ENCODE data around the gene SEC24C. TPM values are rescaled to one million over a fixed set of nuclear protein-coding genes. Genes with fewer than 3 reads are reported as not detected.
"Not testable (repeated sequence)": the region's sequence is repeated elsewhere in the genome, so short reads cannot be mapped to it uniquely, and the experiment has no call there.

Gene SEC24C
- 10 to 100 TPM; 38.8 to 46.8 TPM for polyA plus RNA-seq

- peak within 1 kb of the TSS; percentile 66 to 85 for H3K4me3 ChIP-seq (ENCODE audit: low read depth in 1 of 2, low read length in 2 of 2)
- H3K36me3 ChIP-seq (ENCODE audit: control insufficient read depth in 2 of 2, insufficient read depth in 2 of 2, low read length in 1 of 2), result peaks cover 4 to 5% of the 10 kb centered on the region in 2 donors
- H3K4me1 ChIP-seq (ENCODE audit: control insufficient read depth in 2 of 2, insufficient read depth in 2 of 2, low read length in 1 of 2), result peaks cover 0 to 4% of the 10 kb centered on the region in 2 donors
- WGBS, 2 donors, result 0 to 1% methylated on average over 35 to 36 of the region's 36 CpGs
- no peaks in the 10 kb centered on the region for H3K27me3 ChIP-seq (ENCODE audit: control insufficient read depth in 1 of 2, insufficient read depth in 2 of 2, low read length in 2 of 2)
- H3K27ac ChIP-seq (ENCODE audit: low read depth in 2 of 2, low read length in 1 of 2), result peak within 1 kb of the TSS; percentile 86 to 97
- no peaks in the 10 kb centered on the region for H3K9me3 ChIP-seq (ENCODE audit: control insufficient read depth in 2 of 2, insufficient read depth in 1 of 2, low read depth in 1 of 2, low read length in 1 of 2)
These were observed at the start of gene SEC24C for GRCh38 chr10:73743905-73744663. SEC24C (plus strand) TSS chr10:73744372; CDS start chr10:73746833, 2,461 bp downstream.

- H3K9me3 ChIP-seq (ENCODE audit: control insufficient read depth in 2 of 2, insufficient read depth in 1 of 2, low read depth in 1 of 2, low read length in 1 of 2); H3K27me3 ChIP-seq (ENCODE audit: control insufficient read depth in 1 of 2, insufficient read depth in 2 of 2, low read length in 2 of 2); H3K4me1 ChIP-seq (ENCODE audit: control insufficient read depth in 2 of 2, insufficient read depth in 2 of 2, low read length in 1 of 2); H3K4me3 ChIP-seq (ENCODE audit: low read depth in 1 of 2, low read length in 2 of 2); H3K27ac ChIP-seq (ENCODE audit: low read depth in 2 of 2, low read length in 1 of 2); H3K36me3 ChIP-seq (ENCODE audit: control insufficient read depth in 2 of 2, insufficient read depth in 2 of 2, low read length in 1 of 2): not testable (repeated sequence)
These were observed 48.9 kb upstream of the SEC24C start for GRCh38 chr10:73695302-73695701.

- H3K4me3 ChIP-seq (ENCODE audit: low read depth in 1 of 2, low read length in 2 of 2); H3K4me1 ChIP-seq (ENCODE audit: control insufficient read depth in 2 of 2, insufficient read depth in 2 of 2, low read length in 1 of 2); H3K27me3 ChIP-seq (ENCODE audit: control insufficient read depth in 1 of 2, insufficient read depth in 2 of 2, low read length in 2 of 2); H3K9me3 ChIP-seq (ENCODE audit: control insufficient read depth in 2 of 2, insufficient read depth in 1 of 2, low read depth in 1 of 2, low read length in 1 of 2); H3K27ac ChIP-seq (ENCODE audit: low read depth in 2 of 2, low read length in 1 of 2); H3K36me3 ChIP-seq (ENCODE audit: control insufficient read depth in 2 of 2, insufficient read depth in 2 of 2, low read length in 1 of 2): not testable (repeated sequence)
- 95 to 99% methylated on average over 13 to 16 of the region's 16 CpGs for WGBS, 2 donors
These were observed 46.5 kb upstream of the SEC24C start, which contains the start of gene AGAP5 for GRCh38 chr10:73697675-73698159. AGAP5 (minus strand) TSS chr10:73698109; CDS start chr10:73697755, 354 bp downstream.

- not testable (repeated sequence) for H3K27me3 ChIP-seq (ENCODE audit: control insufficient read depth in 1 of 2, insufficient read depth in 2 of 2, low read length in 2 of 2); H3K4me1 ChIP-seq (ENCODE audit: control insufficient read depth in 2 of 2, insufficient read depth in 2 of 2, low read length in 1 of 2); H3K9me3 ChIP-seq (ENCODE audit: control insufficient read depth in 2 of 2, insufficient read depth in 1 of 2, low read depth in 1 of 2, low read length in 1 of 2); H3K4me3 ChIP-seq (ENCODE audit: low read depth in 1 of 2, low read length in 2 of 2); H3K36me3 ChIP-seq (ENCODE audit: control insufficient read depth in 2 of 2, insufficient read depth in 2 of 2, low read length in 1 of 2); H3K27ac ChIP-seq (ENCODE audit: low read depth in 2 of 2, low read length in 1 of 2)
- 88 to 95% methylated on average over 2 of the region's 2 CpGs for WGBS, 2 donors
These were observed 45.4 kb upstream of the SEC24C start for GRCh38 chr10:73698819-73699218.

GRCh38 chr10:73703924-73704323 is 40.2 kb upstream of the SEC24C start:
- H3K4me3 ChIP-seq (ENCODE audit: low read depth in 1 of 2, low read length in 2 of 2); H3K9me3 ChIP-seq (ENCODE audit: control insufficient read depth in 2 of 2, insufficient read depth in 1 of 2, low read depth in 1 of 2, low read length in 1 of 2); H3K4me1 ChIP-seq (ENCODE audit: control insufficient read depth in 2 of 2, insufficient read depth in 2 of 2, low read length in 1 of 2); H3K36me3 ChIP-seq (ENCODE audit: control insufficient read depth in 2 of 2, insufficient read depth in 2 of 2, low read length in 1 of 2); H3K27ac ChIP-seq (ENCODE audit: low read depth in 2 of 2, low read length in 1 of 2); H3K27me3 ChIP-seq (ENCODE audit: control insufficient read depth in 1 of 2, insufficient read depth in 2 of 2, low read length in 2 of 2): not testable (repeated sequence)

GRCh38 chr10:73705506-73706072 is 38.6 kb upstream of the SEC24C start:
- WGBS, 2 donors, result 78 to 83% methylated on average over 1 of the region's 1 CpG
- not testable (repeated sequence) for H3K4me1 ChIP-seq (ENCODE audit: control insufficient read depth in 2 of 2, insufficient read depth in 2 of 2, low read length in 1 of 2); H3K27me3 ChIP-seq (ENCODE audit: control insufficient read depth in 1 of 2, insufficient read depth in 2 of 2, low read length in 2 of 2); H3K9me3 ChIP-seq (ENCODE audit: control insufficient read depth in 2 of 2, insufficient read depth in 1 of 2, low read depth in 1 of 2, low read length in 1 of 2); H3K27ac ChIP-seq (ENCODE audit: low read depth in 2 of 2, low read length in 1 of 2); H3K36me3 ChIP-seq (ENCODE audit: control insufficient read depth in 2 of 2, insufficient read depth in 2 of 2, low read length in 1 of 2); H3K4me3 ChIP-seq (ENCODE audit: low read depth in 1 of 2, low read length in 2 of 2)

- H3K36me3 ChIP-seq (ENCODE audit: control insufficient read depth in 2 of 2, insufficient read depth in 2 of 2, low read length in 1 of 2); H3K27ac ChIP-seq (ENCODE audit: low read depth in 2 of 2, low read length in 1 of 2); H3K27me3 ChIP-seq (ENCODE audit: control insufficient read depth in 1 of 2, insufficient read depth in 2 of 2, low read length in 2 of 2); H3K9me3 ChIP-seq (ENCODE audit: control insufficient read depth in 2 of 2, insufficient read depth in 1 of 2, low read depth in 1 of 2, low read length in 1 of 2); H3K4me1 ChIP-seq (ENCODE audit: control insufficient read depth in 2 of 2, insufficient read depth in 2 of 2, low read length in 1 of 2); H3K4me3 ChIP-seq (ENCODE audit: low read depth in 1 of 2, low read length in 2 of 2): not testable (repeated sequence)
- 96 to 100% methylated on average over 2 of the region's 2 CpGs for WGBS, 2 donors
These were observed 37.7 kb upstream of the SEC24C start for GRCh38 chr10:73706488-73706887.

- not testable (repeated sequence) for H3K4me1 ChIP-seq (ENCODE audit: control insufficient read depth in 2 of 2, insufficient read depth in 2 of 2, low read length in 1 of 2); H3K27me3 ChIP-seq (ENCODE audit: control insufficient read depth in 1 of 2, insufficient read depth in 2 of 2, low read length in 2 of 2); H3K9me3 ChIP-seq (ENCODE audit: control insufficient read depth in 2 of 2, insufficient read depth in 1 of 2, low read depth in 1 of 2, low read length in 1 of 2); H3K4me3 ChIP-seq (ENCODE audit: low read depth in 1 of 2, low read length in 2 of 2); H3K27ac ChIP-seq (ENCODE audit: low read depth in 2 of 2, low read length in 1 of 2); H3K36me3 ChIP-seq (ENCODE audit: control insufficient read depth in 2 of 2, insufficient read depth in 2 of 2, low read length in 1 of 2)
These were observed 36.5 kb upstream of the SEC24C start for GRCh38 chr10:73707628-73708027.

GRCh38 chr10:73708122-73708521 is 36.0 kb upstream of the SEC24C start:
- not testable (repeated sequence) for H3K36me3 ChIP-seq (ENCODE audit: control insufficient read depth in 2 of 2, insufficient read depth in 2 of 2, low read length in 1 of 2); H3K4me1 ChIP-seq (ENCODE audit: control insufficient read depth in 2 of 2, insufficient read depth in 2 of 2, low read length in 1 of 2); H3K4me3 ChIP-seq (ENCODE audit: low read depth in 1 of 2, low read length in 2 of 2); H3K27me3 ChIP-seq (ENCODE audit: control insufficient read depth in 1 of 2, insufficient read depth in 2 of 2, low read length in 2 of 2); H3K9me3 ChIP-seq (ENCODE audit: control insufficient read depth in 2 of 2, insufficient read depth in 1 of 2, low read depth in 1 of 2, low read length in 1 of 2); H3K27ac ChIP-seq (ENCODE audit: low read depth in 2 of 2, low read length in 1 of 2)
- 94% methylated on average over 1 of the region's 1 CpG for WGBS, 2 donors

- WGBS, 2 donors, result 91 to 96% methylated on average over 5 of the region's 5 CpGs
- not testable (repeated sequence) for H3K9me3 ChIP-seq (ENCODE audit: control insufficient read depth in 2 of 2, insufficient read depth in 1 of 2, low read depth in 1 of 2, low read length in 1 of 2); H3K27ac ChIP-seq (ENCODE audit: low read depth in 2 of 2, low read length in 1 of 2); H3K27me3 ChIP-seq (ENCODE audit: control insufficient read depth in 1 of 2, insufficient read depth in 2 of 2, low read length in 2 of 2); H3K36me3 ChIP-seq (ENCODE audit: control insufficient read depth in 2 of 2, insufficient read depth in 2 of 2, low read length in 1 of 2); H3K4me3 ChIP-seq (ENCODE audit: low read depth in 1 of 2, low read length in 2 of 2); H3K4me1 ChIP-seq (ENCODE audit: control insufficient read depth in 2 of 2, insufficient read depth in 2 of 2, low read length in 1 of 2)
These were observed 32.5 kb upstream of the SEC24C start for GRCh38 chr10:73711683-73712082.
